Gastroesophageal sphincter (tissue), 4 donors: ENCODE results near the gene GNB1. TPM values are rescaled to one million over a fixed set of nuclear protein-coding genes. Genes with fewer than 3 reads are reported as not detected.

Experiments
- ATAC-seq: fragments of 150-250 bp; one replicate; pipeline ENCODE4 v1.9.1; 2016; ENCODE audit warnings: mild to moderate bottlenecking, moderate library complexity
- H3K27ac ChIP-seq, 4 donors: fragments of 200-600 bp; sonication (generic) in 3 of 4; 1 replicate in 3 of 4; 2 replicates in 1 of 4; pipeline ENCODE4 v1.5.1; 2016 to 2019
- H3K27me3 ChIP-seq: fragments of 200-600 bp; sonication (generic); one replicate; pipeline ENCODE4 v1.5.1; 2019
- H3K36me3 ChIP-seq, 2 donors: fragments of 200-600 bp; sonication (generic); one replicate each; pipeline ENCODE4 v1.5.1; 2019; ENCODE audit warnings: control low read depth in 1 of 2
- H3K4me1 ChIP-seq, 3 donors: fragments of 200-600 bp; sonication (generic); 1 replicate in 2 of 3; 2 replicates in 1 of 3; pipeline ENCODE4 v1.5.1; 2016 to 2019; ENCODE audit warnings: control low read depth in 2 of 3
- H3K4me3 ChIP-seq, 2 donors: fragments of 200-600 bp; sonication (generic); one replicate each; pipeline ENCODE4 v1.5.1; 2019; ENCODE audit warnings: mild to moderate bottlenecking in 1 of 2, moderate library complexity in 1 of 2
- H3K9me3 ChIP-seq, 3 donors: fragments of 200-600 bp; sonication (generic); one replicate each; pipeline ENCODE4 v1.5.1; 2017 to 2019; ENCODE audit warnings: control low read depth in 2 of 3
- EP300 ChIP-seq: sonication (generic); formaldehyde crosslinking; IDR thresholded peaks from one replicate; pipeline ENCODE4 v1.6.1; 2017; ENCODE audit warnings: antibody characterized with exemption, mild to moderate bottlenecking
- POLR2A ChIP-seq, 2 donors: fragments of 450-650 bp; IDR thresholded peaks; one replicate each; pipeline ENCODE4 v1.6.1; 2017; ENCODE audit warnings: antibody characterized with exemption in 2 of 2, mild to moderate bottlenecking in 2 of 2, moderate library complexity in 1 of 2
- POLR2AphosphoS5 ChIP-seq: sonication (generic); formaldehyde crosslinking; IDR thresholded peaks from one replicate; pipeline ENCODE4 v1.6.1; 2017; ENCODE audit warnings: antibody characterized with exemption
- WGBS, 2 donors: methylation state at CpG; one replicate each; pipeline ENCODE4 v1.1.5; 2018; ENCODE audit warnings: low coverage in 1 of 2; 5-methylcytosine and 5-hydroxymethylcytosine counted together
- total RNA-seq, 4 donors: library from RNA; depleted of rRNA; stranded (reverse); fragments of >200 nt; gene quantifications; one replicate each; pipeline ENCODE4 v1.1.0, GENCODE V29; 2016
- TF ChIP-seq, protein P1 (sequence below), 4 experiments: fragments of 200-600 bp in 2 of 4; fragments of 450-650 bp in 2 of 4; sonication (generic) in 1 of 4; IDR thresholded peaks; one replicate each; pipeline ENCODE4 v1.5.1; 2017 to 2019; ENCODE audit warnings: antibody characterized with exemption in 4 of 4, mild to moderate bottlenecking in 2 of 4, moderate library complexity in 2 of 4

Gene GNB1
- total RNA-seq, 4 donors from 2014 or later: 129 to 175 (median 136) TPM

DNA sequence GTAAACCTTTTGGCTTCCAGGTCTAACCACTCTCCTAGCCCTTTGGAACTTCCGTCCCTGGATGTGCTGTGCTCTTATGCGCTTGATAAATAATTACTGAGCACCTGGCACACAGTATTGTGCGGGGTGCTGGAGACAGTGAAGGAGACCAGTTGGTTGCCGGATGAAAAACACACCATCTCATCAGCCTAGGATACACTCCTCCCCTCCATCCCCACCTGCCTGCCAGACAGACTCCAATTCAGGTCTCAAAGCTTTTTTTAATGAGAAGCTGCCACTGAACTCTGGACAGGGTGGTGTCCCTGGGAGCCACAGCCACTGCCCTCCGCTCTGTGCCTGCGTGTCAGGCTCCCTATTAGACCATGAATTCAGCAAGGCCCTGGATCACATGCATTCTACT, 9.2 kb downstream of the GNB1 start:
- ATAC-seq: no peak
- H3K4me1 ChIP-seq: peaks cover 0 to 98% (median 34%) of the 10 kb centered on the region in 3 donors
- H3K27ac ChIP-seq: peak overlapping the region in 1 of 4 donors; percentile 27
- 71 to 85% methylated on average over 4 to 6 of the region's 6 CpGs for WGBS, 2 donors
- H3K4me3 ChIP-seq: no peak overlapping the region
- TF ChIP-seq POLR2AphosphoS5 (no peak), EP300 (no peak), POLR2A (IDR thresholded peaks at IDR 0.05) (no peak)
- TF ChIP-seq, protein P1, sequence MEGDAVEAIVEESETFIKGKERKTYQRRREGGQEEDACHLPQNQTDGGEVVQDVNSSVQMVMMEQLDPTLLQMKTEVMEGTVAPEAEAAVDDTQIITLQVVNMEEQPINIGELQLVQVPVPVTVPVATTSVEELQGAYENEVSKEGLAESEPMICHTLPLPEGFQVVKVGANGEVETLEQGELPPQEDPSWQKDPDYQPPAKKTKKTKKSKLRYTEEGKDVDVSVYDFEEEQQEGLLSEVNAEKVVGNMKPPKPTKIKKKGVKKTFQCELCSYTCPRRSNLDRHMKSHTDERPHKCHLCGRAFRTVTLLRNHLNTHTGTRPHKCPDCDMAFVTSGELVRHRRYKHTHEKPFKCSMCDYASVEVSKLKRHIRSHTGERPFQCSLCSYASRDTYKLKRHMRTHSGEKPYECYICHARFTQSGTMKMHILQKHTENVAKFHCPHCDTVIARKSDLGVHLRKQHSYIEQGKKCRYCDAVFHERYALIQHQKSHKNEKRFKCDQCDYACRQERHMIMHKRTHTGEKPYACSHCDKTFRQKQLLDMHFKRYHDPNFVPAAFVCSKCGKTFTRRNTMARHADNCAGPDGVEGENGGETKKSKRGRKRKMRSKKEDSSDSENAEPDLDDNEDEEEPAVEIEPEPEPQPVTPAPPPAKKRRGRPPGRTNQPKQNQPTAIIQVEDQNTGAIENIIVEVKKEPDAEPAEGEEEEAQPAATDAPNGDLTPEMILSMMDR (IDR thresholded peaks at IDR 0.05): no peak
- no peaks in the 10 kb centered on the region for H3K36me3 ChIP-seq
- H3K9me3 ChIP-seq: no peaks in the 10 kb centered on the region
- H3K27me3 ChIP-seq: no peaks in the 10 kb centered on the region

DNA sequence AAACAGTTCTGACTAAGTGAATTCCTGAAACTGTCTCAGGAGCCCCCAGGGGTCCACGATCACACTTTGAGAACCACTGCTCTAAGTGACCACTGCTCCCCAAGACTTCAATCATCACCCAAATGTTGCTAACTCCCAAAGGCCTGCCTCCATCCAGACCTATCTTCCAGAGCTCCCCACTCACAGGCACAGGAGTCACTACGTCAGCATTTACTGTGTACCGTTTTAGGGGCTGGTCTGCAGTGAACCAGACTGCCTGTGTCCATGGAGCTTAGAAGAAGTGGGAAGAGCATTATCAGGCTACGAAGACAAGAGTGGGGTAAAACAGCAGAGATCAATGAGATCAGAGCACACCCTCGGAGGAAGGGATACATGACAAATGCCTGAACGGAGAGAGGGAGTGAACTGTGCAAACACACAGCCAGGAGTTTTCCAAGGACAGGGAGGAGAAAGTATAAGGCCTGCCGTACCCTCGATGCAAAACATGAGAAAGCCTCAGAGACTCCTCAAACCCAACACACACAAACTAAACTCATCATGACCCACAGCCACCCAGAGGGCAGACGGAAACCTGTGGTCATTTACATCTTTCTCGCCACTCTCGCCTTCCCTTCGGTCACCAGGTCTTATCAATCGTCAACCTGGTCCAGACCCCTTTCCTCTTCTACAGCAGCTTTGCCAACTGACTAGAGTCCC, 10.1 kb downstream of the GNB1 start:
- Histone ChIP-seq H3K27me3 (no peaks in the 10 kb centered on the region), H3K27ac (no peak overlapping the region), H3K9me3 (no peaks in the 10 kb centered on the region), H3K36me3 (peaks cover 0 to 9% of the 10 kb centered on the region in 2 donors), H3K4me1 (peaks cover 0 to 98% (median 38%) of the 10 kb centered on the region in 3 donors), H3K4me3 (no peak overlapping the region)
- TF ChIP-seq POLR2A (IDR thresholded peaks at IDR 0.05): no peak
- TF ChIP-seq, protein P1 (IDR thresholded peaks at IDR 0.05): no peak
- TF ChIP-seq POLR2AphosphoS5: no peak
- no peak for TF ChIP-seq EP300
- ATAC-seq: no peak
- WGBS, 2 donors: 58 to 73% methylated on average over 8 to 10 of the region's 13 CpGs

DNA sequence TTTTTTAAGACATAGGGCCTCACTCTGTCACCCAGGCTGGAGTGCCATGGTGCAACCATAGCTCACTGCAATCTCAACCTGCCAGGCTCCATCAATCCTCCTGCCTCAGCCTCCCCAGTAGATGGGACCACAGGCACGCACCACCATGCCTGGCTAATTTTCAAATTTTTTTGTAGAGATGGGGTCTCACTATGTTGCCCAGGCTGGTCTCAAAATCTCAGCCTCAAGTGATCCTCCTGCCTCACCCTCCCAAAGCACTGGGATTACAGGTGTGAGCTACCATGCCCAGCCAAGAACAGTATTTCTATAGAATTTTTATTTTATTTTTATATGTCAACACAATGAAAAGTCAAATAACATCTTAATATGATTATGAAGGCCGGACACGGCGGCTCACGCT, 10.9 kb downstream of the GNB1 start:
- H3K27ac ChIP-seq: no peak overlapping the region
- H3K4me3 ChIP-seq: no peak overlapping the region
- peaks cover 0 to 100% (median 38%) of the 10 kb centered on the region in 3 donors for H3K4me1 ChIP-seq
- peaks cover 0 to 18% of the 10 kb centered on the region in 2 donors for H3K36me3 ChIP-seq
- ATAC-seq: no peak
- WGBS, 2 donors: 50% methylated on average over 1 of the region's 5 CpGs; no CpG with 5 or more reads in 1 of the 2 donors
- no peaks in the 10 kb centered on the region for H3K9me3 ChIP-seq
- H3K27me3 ChIP-seq: no peaks in the 10 kb centered on the region
- TF ChIP-seq EP300: no peak
- TF ChIP-seq POLR2A (IDR thresholded peaks at IDR 0.05): no peak
- TF ChIP-seq, protein P1 (IDR thresholded peaks at IDR 0.05): no peak
- TF ChIP-seq POLR2AphosphoS5: no peak

DNA sequence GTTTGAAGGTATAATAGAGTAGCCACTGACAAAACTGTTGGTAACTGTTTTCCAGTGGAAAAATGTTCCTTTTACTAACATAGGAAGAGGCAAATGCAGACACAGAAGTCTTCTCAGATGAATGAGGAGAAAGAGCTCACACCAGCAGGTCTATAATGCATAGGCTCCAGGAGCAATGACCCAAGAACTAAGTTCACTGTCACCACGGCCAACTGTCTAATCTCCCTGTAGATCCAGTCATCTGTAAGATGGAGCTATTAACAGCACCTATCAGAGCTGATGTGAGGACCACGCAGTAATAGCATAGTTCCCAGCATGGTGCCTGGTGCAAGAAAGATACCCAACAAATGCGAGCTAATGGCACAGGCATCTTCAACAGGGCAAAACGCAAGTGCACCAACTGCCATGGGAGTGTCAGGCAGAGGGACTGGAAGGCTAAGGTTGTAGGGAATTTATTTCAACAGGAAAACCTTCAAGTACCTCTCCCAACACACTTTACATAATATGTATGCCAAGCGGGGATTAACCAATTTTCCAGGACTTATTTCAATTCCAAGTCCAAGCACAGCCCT, 12.9 kb downstream of the GNB1 start:
- Histone ChIP-seq H3K4me3 (no peak overlapping the region), H3K27me3 (no peaks in the 10 kb centered on the region), H3K4me1 (peaks cover 3 to 94% (median 43%) of the 10 kb centered on the region in 3 donors), H3K27ac (no peak overlapping the region), H3K36me3 (peaks cover 0 to 24% of the 10 kb centered on the region in 2 donors), H3K9me3 (no peaks in the 10 kb centered on the region)
- 74 to 83% methylated on average over 2 to 5 of the region's 5 CpGs for WGBS, 2 donors
- no peak for TF ChIP-seq POLR2A (IDR thresholded peaks at IDR 0.05)
- TF ChIP-seq EP300: no peak
- no peak for TF ChIP-seq POLR2AphosphoS5
- TF ChIP-seq, protein P1 (IDR thresholded peaks at IDR 0.05): no peak
- ATAC-seq: no peak
